SK-N-SH (cell line): ENCODE data around the gene ZCCHC10. TPM values are rescaled to one million over a fixed set of nuclear protein-coding genes. Genes with fewer than 3 reads are reported as not detected.
"Not testable (repeated sequence)": the region's sequence is repeated elsewhere in the genome, so short reads cannot be mapped to it uniquely, and the experiment has no call there.

ENCODE experiments used
- CTCF ChIA-PET: fragments of 300-600, 350-600 bp; formaldehyde crosslinking; extraction: SDS; loops from one replicate; lab custom pipeline; 2021; lab: Yijun Ruan, JAX
- POLR2A ChIA-PET: fragments of 350-600 bp; sonication (Branson Sonifier 250); formaldehyde crosslinking; extraction: SDS; loops from one replicate; lab custom pipeline; 2020; ENCODE audit warnings: antibody characterized with exemption, inconsistent platforms; lab: Yijun Ruan, JAX
- DNase-seq: peaks from one replicate; pipeline ENCODE4 v3.0.0; 2012
- H2AFZ ChIP-seq: fragments of 200-600 bp; sonication (generic); 2 replicates; pipeline ENCODE4 v1.8.1; 2016; ENCODE audit warnings: antibody characterized with exemption, mild to moderate bottlenecking, low read depth
- H3F3A ChIP-seq: fragments of 200-600 bp; sonication (generic); replicated peaks from 2 replicates; pipeline ENCODE3; 2016; ENCODE audit warnings: antibody characterized with exemption, mild to moderate bottlenecking; ENCODE audit not compliant: insufficient read depth
- H3K27ac ChIP-seq, 2 experiments: fragments of 200-500 bp in 1 of 2; fragments of 200-600 bp in 1 of 2; sonication (Bioruptor generic) in 1 of 2; sonication (generic), shearing (Covaris generic) in 1 of 2; 2 replicates each; pipeline versions ENCODE4 v1.5.1 to v1.6.1; 2014 to 2016; ENCODE audit warnings: low read depth in 2 of 2, inconsistent platforms in 1 of 2, low read length in 1 of 2, mild to moderate bottlenecking in 1 of 2, mixed read lengths in 1 of 2
- H3K27me3 ChIP-seq: fragments of 200-600 bp; sonication (generic), shearing (Covaris generic); 2 replicates; pipeline ENCODE4 v1.6.1; 2016; ENCODE audit warnings: mixed run types; ENCODE audit not compliant: insufficient read depth
- H3K36me3 ChIP-seq, 2 experiments: fragments of 200-500 bp in 1 of 2; fragments of 200-600 bp in 1 of 2; sonication (Bioruptor generic) in 1 of 2; sonication (generic) in 1 of 2; replicated peaks in 1 of 2; 2 replicates each; pipeline versions ENCODE3 to v1.5.1; 2014 to 2016; ENCODE audit warnings: low read length in 1 of 2, mild to moderate bottlenecking in 1 of 2; ENCODE audit not compliant: insufficient read depth in 2 of 2, control insufficient read depth in 1 of 2
- H3K4me1 ChIP-seq, 2 experiments: fragments of 200-500 bp in 1 of 2; fragments of 200-600 bp in 1 of 2; sonication (Bioruptor generic) in 1 of 2; sonication (generic), shearing (Covaris generic) in 1 of 2; 2 replicates each; pipeline versions ENCODE4 v1.5.1 to v1.6.1; 2014 to 2016; ENCODE audit warnings: low read depth in 1 of 2, low read length in 1 of 2, mixed run types in 1 of 2; ENCODE audit not compliant: insufficient read depth in 2 of 2, control insufficient read depth in 1 of 2
- H3K4me2 ChIP-seq: fragments of 200-600 bp; sonication (generic), shearing (Covaris generic); 2 replicates; pipeline ENCODE4 v1.6.1; 2017; ENCODE audit warnings: mixed run types
- H3K4me3 ChIP-seq, 2 experiments: fragments of 200-500 bp in 1 of 2; fragments of 200-600 bp in 1 of 2; sonication (Bioruptor generic) in 1 of 2; sonication (generic), shearing (Covaris generic) in 1 of 2; 2 replicates each; pipeline versions ENCODE4 v1.5.1 to v1.8.1; 2014 to 2016; ENCODE audit warnings: low read depth in 2 of 2, inconsistent platforms in 1 of 2, low read length in 1 of 2, mild to moderate bottlenecking in 1 of 2, mixed read lengths in 1 of 2, moderate library complexity in 1 of 2
- H3K79me2 ChIP-seq: fragments of 200-600 bp; sonication (generic); 2 replicates; pipeline ENCODE4 v1.8.1; 2017; ENCODE audit warnings: mild to moderate bottlenecking; ENCODE audit not compliant: insufficient read depth
- H3K9ac ChIP-seq: fragments of 200-600 bp; sonication (generic); 2 replicates; pipeline ENCODE4 v1.6.1; 2017; ENCODE audit warnings: mixed run types
- H3K9me2 ChIP-seq: fragments of 200-600 bp; sonication (generic); 2 replicates; pipeline ENCODE4 v1.6.1; 2017; ENCODE audit warnings: mixed run types
- H3K9me3 ChIP-seq: fragments of 200-600 bp; sonication (generic); 2 replicates; pipeline ENCODE4 v1.6.1; 2017; ENCODE audit warnings: mixed run types, mild to moderate bottlenecking, moderate library complexity
- H4K20me1 ChIP-seq: fragments of 200-600 bp; sonication (generic); 2 replicates; pipeline ENCODE4 v1.6.1; 2017; ENCODE audit warnings: mild to moderate bottlenecking, mixed run types; ENCODE audit not compliant: insufficient read depth
- CHD2 ChIP-seq: fragments of 150-350 bp; IDR thresholded peaks from 2 replicates; pipeline ENCODE4 v1.6.1; 2018; ENCODE audit warnings: low read length; ENCODE audit not compliant: partially characterized antibody
- ELF1 ChIP-seq: IDR thresholded peaks from 2 replicates; pipeline ENCODE4 v1.4.0; 2012
- MAX ChIP-seq: IDR thresholded peaks from 2 replicates; pipeline ENCODE4 v1.4.0; 2012; ENCODE audit warnings: low read depth
- NRF1 ChIP-seq: IDR thresholded peaks from 2 replicates; pipeline ENCODE4 v1.6.1; 2012; ENCODE audit warnings: low read depth, mild to moderate bottlenecking, low read length
- POLR2AphosphoS5 ChIP-seq: IDR thresholded peaks from 2 replicates; pipeline ENCODE4 v1.6.1; 2012; ENCODE audit warnings: low read depth, low read length
- RFX5 ChIP-seq: IDR thresholded peaks from 2 replicates; pipeline ENCODE4 v1.6.1; 2012; ENCODE audit warnings: mild to moderate bottlenecking, improper control_type of control experiment, low read length
- SMC3 ChIP-seq: IDR thresholded peaks from 2 replicates; pipeline ENCODE4 v1.6.1; 2012; ENCODE audit warnings: low read depth, low read length, improper control_type of control experiment
- USF1 ChIP-seq: IDR thresholded peaks from 2 replicates; pipeline ENCODE4 v1.4.0; 2012; ENCODE audit warnings: low read depth, borderline replicate concordance
- WGBS: methylation state at CpG from one replicate; pipeline ENCODE4 v1.1.6; 2017; ENCODE audit warnings: low lambda C conversion rate; 5-methylcytosine and 5-hydroxymethylcytosine counted together
- polyA plus RNA-seq, 3 experiments: library from polyadenylated mRNA; depleted of rRNA; stranded (reverse); fragments of >200 nt; gene quantifications; 2 replicates each; pipeline ENCODE4 v1.2.3, GENCODE V29; 2012

ZCCHC10 gene
- polyA plus RNA-seq, 1 of the 3 experiments (the other 2 are of a cell fraction), result 28.4 TPM

GRCh38 chr5:133029416-133029815, 3.1 kb upstream of the ZCCHC10 start:
- CTCF ChIA-PET, result interaction anchor here (1.3 kb wide), 1 partner anchor 20 kb away, joined by 3 read pairs; no protein-coding TSS in a partner anchor
- POLR2A ChIA-PET, result no interaction called here
- H3K27me3 ChIP-seq, result no peaks in the 10 kb centered on the region
- H4K20me1 ChIP-seq, result no peaks in the 10 kb centered on the region
- no peak for DNase-seq
- H3K79me2 ChIP-seq, result peaks cover 14% of the 10 kb centered on the region
- no peak overlapping the region for H3K9ac ChIP-seq
- no peaks in the 10 kb centered on the region for H3K36me3 ChIP-seq
- no peak overlapping the region for H3K27ac ChIP-seq
- WGBS, result 88% methylated on average over 1 of the region's 1 CpG
- peak overlapping the region; percentile 53; the same call in 1 of the 2 replicates for H2AFZ ChIP-seq
- no peaks in the 10 kb centered on the region; a peak in 1 of 4 replicates for H3K4me1 ChIP-seq
- H3K4me3 ChIP-seq, result no peak overlapping the region
- no peak for TF ChIP-seq SMC3
- TF ChIP-seq USF1, result no peak
- no peak for TF ChIP-seq NRF1
- TF ChIP-seq, all 33 proteins: peak for 0
- no peak overlapping the region for H3K4me2 ChIP-seq
- H3K9me2 ChIP-seq, result no peaks in the 10 kb centered on the region
- no peaks in the 10 kb centered on the region for H3K9me3 ChIP-seq
- H3F3A ChIP-seq, result peaks cover 15% of the 10 kb centered on the region

GRCh38 chr5:133026664-133027153, 360 bp upstream of the ZCCHC10 start:
- WGBS, result 14% methylated on average over 15 of the region's 15 CpGs
- H4K20me1 ChIP-seq, result no peaks in the 10 kb centered on the region
- H3K4me2 ChIP-seq, result peak overlapping the region; percentile 51; the same call in 1 of the 2 replicates
- H3K9ac ChIP-seq, result peak overlapping the region; percentile 41
- CTCF ChIA-PET, result interaction anchor here (1.0 kb wide), 1 partner anchor 40 kb away, joined by 3 read pairs; no protein-coding TSS in a partner anchor
- H3K4me1 ChIP-seq, result no peaks in the 10 kb centered on the region; a peak in 1 of 4 replicates
- H2AFZ ChIP-seq, result peak overlapping the region; percentile 98
- H3F3A ChIP-seq, result peaks cover 15% of the 10 kb centered on the region
- H3K9me3 ChIP-seq, result no peaks in the 10 kb centered on the region
- no peak for TF ChIP-seq RFX5
- TF ChIP-seq CHD2, result peak; percentile 10
- no peak for TF ChIP-seq MAX
- no peak for TF ChIP-seq ELF1
- TF ChIP-seq POLR2AphosphoS5, result 0 out of 2 replicates have a peak, but pooled peaks have one; percentile 5
- TF ChIP-seq, all 33 proteins: peak for 2
- Histone ChIP-seq H3K27me3 (no peaks in the 10 kb centered on the region), H3K27ac (peak overlapping the region; percentile 72 to 76), H3K9me2 (no peaks in the 10 kb centered on the region), H3K4me3 (peak overlapping the region; percentile 43 to 72; a peak in 3 of 4 replicates), H3K36me3 (peaks cover 0 to 10% of the 10 kb centered on the region in 2 experiments), H3K79me2 (peaks cover 42% of the 10 kb centered on the region)
- POLR2A ChIA-PET, result interaction anchor here (0.7 kb wide), 1 partner anchor 25 kb away, joined by 3 read pairs; no protein-coding TSS in a partner anchor
- no peak for DNase-seq

- POLR2A ChIA-PET, H3K27ac ChIP-seq, DNase-seq, H3K4me2 ChIP-seq, H2AFZ ChIP-seq, H3K9me2 ChIP-seq, CTCF ChIA-PET, H3K4me3 ChIP-seq, H3K4me1 ChIP-seq, H4K20me1 ChIP-seq, H3K9ac ChIP-seq, H3K27me3 ChIP-seq, H3F3A ChIP-seq, H3K9me3 ChIP-seq: not testable (repeated sequence)
- WGBS, result 91% methylated on average over 7 of the region's 7 CpGs
- Histone ChIP-seq H3K36me3 (peaks cover 0 to 32% of the 10 kb centered on the region in 2 experiments), H3K79me2 (peaks cover 81% of the 10 kb centered on the region)
These were observed 6.9 kb downstream of the ZCCHC10 start for GRCh38 chr5:133019471-133019870.
